ENCODE measurements around the gene VCX.

DNA sequence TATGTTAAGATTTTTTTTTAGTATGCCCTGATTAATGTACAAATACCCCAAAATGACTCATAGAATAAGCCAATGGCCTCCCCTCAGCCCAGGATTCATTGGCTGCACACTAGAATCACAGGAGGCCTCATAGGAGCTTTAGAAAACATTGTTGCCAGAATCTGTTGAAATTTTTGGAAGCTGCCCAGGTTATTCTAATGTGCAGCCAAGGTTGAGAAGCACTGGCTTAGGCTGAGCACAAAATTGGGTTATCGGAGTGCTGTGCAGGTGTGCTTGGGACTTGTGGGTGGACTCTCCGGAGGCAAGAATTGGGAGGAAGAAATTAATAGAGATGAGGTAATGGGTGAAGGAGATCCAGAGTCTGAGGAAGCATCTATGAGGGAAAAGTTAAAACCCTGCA lies 41.3 kb upstream of the VCX start:
- TF ChIP-seq ETV6 (CRISPR knock-in tag; IDR thresholded peaks at IDR 0.05) = no peak
- TF ChIP-seq, protein P1, sequence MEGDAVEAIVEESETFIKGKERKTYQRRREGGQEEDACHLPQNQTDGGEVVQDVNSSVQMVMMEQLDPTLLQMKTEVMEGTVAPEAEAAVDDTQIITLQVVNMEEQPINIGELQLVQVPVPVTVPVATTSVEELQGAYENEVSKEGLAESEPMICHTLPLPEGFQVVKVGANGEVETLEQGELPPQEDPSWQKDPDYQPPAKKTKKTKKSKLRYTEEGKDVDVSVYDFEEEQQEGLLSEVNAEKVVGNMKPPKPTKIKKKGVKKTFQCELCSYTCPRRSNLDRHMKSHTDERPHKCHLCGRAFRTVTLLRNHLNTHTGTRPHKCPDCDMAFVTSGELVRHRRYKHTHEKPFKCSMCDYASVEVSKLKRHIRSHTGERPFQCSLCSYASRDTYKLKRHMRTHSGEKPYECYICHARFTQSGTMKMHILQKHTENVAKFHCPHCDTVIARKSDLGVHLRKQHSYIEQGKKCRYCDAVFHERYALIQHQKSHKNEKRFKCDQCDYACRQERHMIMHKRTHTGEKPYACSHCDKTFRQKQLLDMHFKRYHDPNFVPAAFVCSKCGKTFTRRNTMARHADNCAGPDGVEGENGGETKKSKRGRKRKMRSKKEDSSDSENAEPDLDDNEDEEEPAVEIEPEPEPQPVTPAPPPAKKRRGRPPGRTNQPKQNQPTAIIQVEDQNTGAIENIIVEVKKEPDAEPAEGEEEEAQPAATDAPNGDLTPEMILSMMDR (IDR thresholded peaks at IDR 0.05) = no peak
- TF ChIP-seq, protein P2, sequence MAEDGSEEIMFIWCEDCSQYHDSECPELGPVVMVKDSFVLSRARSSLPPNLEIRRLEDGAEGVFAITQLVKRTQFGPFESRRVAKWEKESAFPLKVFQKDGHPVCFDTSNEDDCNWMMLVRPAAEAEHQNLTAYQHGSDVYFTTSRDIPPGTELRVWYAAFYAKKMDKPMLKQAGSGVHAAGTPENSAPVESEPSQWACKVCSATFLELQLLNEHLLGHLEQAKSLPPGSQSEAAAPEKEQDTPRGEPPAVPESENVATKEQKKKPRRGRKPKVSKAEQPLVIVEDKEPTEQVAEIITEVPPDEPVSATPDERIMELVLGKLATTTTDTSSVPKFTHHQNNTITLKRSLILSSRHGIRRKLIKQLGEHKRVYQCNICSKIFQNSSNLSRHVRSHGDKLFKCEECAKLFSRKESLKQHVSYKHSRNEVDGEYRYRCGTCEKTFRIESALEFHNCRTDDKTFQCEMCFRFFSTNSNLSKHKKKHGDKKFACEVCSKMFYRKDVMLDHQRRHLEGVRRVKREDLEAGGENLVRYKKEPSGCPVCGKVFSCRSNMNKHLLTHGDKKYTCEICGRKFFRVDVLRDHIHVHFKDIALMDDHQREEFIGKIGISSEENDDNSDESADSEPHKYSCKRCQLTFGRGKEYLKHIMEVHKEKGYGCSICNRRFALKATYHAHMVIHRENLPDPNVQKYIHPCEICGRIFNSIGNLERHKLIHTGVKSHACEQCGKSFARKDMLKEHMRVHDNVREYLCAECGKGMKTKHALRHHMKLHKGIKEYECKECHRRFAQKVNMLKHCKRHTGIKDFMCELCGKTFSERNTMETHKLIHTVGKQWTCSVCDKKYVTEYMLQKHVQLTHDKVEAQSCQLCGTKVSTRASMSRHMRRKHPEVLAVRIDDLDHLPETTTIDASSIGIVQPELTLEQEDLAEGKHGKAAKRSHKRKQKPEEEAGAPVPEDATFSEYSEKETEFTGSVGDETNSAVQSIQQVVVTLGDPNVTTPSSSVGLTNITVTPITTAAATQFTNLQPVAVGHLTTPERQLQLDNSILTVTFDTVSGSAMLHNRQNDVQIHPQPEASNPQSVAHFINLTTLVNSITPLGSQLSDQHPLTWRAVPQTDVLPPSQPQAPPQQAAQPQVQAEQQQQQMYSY (CRISPR knock-in tag; IDR thresholded peaks at IDR 0.05) = no peak
- no peak for TF ChIP-seq NFYB (CRISPR knock-in tag; conservative IDR thresholded peaks at IDR 0.05; ENCODE audit: low read depth)
- TF ChIP-seq EMX1 (CRISPR knock-in tag; IDR thresholded peaks at IDR 0.05) = no peak
- no peak for TF ChIP-seq TEAD4 (CRISPR knock-in tag; IDR thresholded peaks at IDR 0.05)
- TF ChIP-seq, protein P3, sequence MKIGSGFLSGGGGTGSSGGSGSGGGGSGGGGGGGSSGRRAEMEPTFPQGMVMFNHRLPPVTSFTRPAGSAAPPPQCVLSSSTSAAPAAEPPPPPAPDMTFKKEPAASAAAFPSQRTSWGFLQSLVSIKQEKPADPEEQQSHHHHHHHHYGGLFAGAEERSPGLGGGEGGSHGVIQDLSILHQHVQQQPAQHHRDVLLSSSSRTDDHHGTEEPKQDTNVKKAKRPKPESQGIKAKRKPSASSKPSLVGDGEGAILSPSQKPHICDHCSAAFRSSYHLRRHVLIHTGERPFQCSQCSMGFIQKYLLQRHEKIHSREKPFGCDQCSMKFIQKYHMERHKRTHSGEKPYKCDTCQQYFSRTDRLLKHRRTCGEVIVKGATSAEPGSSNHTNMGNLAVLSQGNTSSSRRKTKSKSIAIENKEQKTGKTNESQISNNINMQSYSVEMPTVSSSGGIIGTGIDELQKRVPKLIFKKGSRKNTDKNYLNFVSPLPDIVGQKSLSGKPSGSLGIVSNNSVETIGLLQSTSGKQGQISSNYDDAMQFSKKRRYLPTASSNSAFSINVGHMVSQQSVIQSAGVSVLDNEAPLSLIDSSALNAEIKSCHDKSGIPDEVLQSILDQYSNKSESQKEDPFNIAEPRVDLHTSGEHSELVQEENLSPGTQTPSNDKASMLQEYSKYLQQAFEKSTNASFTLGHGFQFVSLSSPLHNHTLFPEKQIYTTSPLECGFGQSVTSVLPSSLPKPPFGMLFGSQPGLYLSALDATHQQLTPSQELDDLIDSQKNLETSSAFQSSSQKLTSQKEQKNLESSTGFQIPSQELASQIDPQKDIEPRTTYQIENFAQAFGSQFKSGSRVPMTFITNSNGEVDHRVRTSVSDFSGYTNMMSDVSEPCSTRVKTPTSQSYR (CRISPR knock-in tag; IDR thresholded peaks at IDR 0.05) = no peak
- TF ChIP-seq JUN (CRISPR knock-in tag; IDR thresholded peaks at IDR 0.05) = no peak
- no peak for TF ChIP-seq FOXP1 (CRISPR knock-in tag; IDR thresholded peaks at IDR 0.05; ENCODE audit: borderline replicate concordance)
- TF ChIP-seq, protein P4, sequence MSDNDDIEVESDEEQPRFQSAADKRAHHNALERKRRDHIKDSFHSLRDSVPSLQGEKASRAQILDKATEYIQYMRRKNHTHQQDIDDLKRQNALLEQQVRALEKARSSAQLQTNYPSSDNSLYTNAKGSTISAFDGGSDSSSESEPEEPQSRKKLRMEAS (CRISPR knock-in tag; IDR thresholded peaks at IDR 0.05) = no peak

Data from WTC11 (cell line).